Cardiac fibroblast (primary cell): ENCODE data around the gene SYPL1.

ENCODE experiments used
- DNase-seq, 2 donors: peaks; one replicate each; pipeline versions ENCODE4 v3.0.0 to v3.0.0-alpha.2; 2010; ENCODE audit warnings: low read depth in 2 of 2
- H3K4me3 ChIP-seq, 2 donors: replicated peaks in 1 of 2; 1 replicate in 1 of 2; 2 replicates in 1 of 2; pipeline ENCODE4 v1.5.1; 2011; ENCODE audit warnings: low read depth in 2 of 2, low read length in 2 of 2, mild to moderate bottlenecking in 2 of 2, moderate library complexity in 1 of 2
- TF ChIP-seq, protein P1 (sequence below): IDR thresholded peaks from one replicate; pipeline ENCODE4 v1.5.1; 2011; ENCODE audit warnings: low read depth, mild to moderate bottlenecking, low read length, inconsistent platforms

Gene SYPL1

DNA sequence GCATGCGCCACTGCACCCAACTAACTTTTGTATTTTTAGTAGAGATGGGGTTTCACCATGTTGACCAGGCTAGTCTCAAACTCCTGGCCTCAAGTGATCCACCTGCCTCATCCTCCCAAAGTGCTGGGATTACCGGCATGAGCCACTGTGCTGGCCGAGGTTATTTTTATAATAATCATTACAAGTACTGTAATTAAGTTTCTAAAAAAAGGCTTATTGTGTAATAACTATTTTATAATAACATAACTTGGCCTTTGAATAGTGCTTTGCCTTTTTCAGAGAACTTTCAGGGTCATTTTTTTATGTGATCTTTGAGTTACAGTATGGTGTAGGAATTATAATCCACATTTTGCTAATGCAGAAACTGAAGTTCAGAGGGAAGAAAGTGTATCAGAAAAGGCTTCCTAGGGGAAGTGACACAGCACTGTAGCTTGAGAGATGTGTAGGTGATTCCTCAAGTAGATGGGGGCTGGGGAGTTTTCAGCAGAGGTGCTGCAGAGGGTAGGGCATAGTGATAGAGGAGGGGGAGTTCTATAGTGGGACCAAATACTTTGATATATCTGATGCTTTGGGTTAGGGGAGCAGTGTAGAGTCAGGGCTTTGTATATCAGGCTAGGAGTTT, 9.2 kb upstream of the SYPL1 start:
- no peak for DNase-seq
- TF ChIP-seq, protein P1, sequence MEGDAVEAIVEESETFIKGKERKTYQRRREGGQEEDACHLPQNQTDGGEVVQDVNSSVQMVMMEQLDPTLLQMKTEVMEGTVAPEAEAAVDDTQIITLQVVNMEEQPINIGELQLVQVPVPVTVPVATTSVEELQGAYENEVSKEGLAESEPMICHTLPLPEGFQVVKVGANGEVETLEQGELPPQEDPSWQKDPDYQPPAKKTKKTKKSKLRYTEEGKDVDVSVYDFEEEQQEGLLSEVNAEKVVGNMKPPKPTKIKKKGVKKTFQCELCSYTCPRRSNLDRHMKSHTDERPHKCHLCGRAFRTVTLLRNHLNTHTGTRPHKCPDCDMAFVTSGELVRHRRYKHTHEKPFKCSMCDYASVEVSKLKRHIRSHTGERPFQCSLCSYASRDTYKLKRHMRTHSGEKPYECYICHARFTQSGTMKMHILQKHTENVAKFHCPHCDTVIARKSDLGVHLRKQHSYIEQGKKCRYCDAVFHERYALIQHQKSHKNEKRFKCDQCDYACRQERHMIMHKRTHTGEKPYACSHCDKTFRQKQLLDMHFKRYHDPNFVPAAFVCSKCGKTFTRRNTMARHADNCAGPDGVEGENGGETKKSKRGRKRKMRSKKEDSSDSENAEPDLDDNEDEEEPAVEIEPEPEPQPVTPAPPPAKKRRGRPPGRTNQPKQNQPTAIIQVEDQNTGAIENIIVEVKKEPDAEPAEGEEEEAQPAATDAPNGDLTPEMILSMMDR: no peak
- H3K4me3 ChIP-seq: no peak overlapping the region

DNA sequence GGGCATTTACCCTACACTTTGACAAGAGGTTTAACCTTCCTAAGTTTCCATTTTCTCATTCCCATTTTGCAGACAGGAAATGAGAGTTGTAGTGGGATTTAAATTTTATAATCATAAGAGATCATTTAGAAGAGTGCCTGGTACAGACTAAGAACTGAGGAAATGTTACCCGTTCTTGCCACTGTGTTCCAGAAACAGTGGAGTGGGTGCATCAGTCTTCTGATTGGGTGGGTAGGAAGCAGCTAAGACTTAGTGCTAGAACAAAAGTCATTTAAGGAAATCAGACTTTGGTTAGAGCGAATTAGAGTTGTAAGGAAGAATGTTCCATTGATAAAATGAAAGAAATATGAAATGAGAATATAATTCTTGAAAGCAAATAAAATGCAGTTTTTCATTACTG, 8.4 kb upstream of the SYPL1 start:
- no peak overlapping the region for H3K4me3 ChIP-seq

DNA sequence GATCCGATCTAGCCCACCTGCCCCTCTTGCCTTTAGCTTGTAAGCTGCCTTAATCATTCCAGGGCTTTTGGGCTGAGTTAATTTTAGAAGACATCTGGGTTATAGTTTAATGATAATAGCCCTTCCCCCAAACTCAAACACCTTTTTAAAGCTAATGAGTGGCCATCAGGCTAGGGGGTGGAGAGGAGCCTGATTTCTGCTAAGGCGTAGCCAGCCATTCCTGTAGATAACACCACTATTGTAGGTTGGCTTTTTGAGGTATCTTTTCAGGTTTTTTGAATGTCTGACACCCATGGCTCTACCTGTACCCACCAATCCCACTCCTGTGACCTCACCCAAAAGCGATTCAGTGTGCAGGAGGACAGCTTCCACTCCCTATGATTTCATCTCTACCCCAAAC, 7.6 kb upstream of the SYPL1 start:
- no peak for DNase-seq
- no peak overlapping the region for H3K4me3 ChIP-seq
- TF ChIP-seq, protein P1: no peak

More for the DNA sequence above, 8.4 kb upstream of the SYPL1 start:
- no peak for DNase-seq
- TF ChIP-seq, protein P1: no peak

DNA sequence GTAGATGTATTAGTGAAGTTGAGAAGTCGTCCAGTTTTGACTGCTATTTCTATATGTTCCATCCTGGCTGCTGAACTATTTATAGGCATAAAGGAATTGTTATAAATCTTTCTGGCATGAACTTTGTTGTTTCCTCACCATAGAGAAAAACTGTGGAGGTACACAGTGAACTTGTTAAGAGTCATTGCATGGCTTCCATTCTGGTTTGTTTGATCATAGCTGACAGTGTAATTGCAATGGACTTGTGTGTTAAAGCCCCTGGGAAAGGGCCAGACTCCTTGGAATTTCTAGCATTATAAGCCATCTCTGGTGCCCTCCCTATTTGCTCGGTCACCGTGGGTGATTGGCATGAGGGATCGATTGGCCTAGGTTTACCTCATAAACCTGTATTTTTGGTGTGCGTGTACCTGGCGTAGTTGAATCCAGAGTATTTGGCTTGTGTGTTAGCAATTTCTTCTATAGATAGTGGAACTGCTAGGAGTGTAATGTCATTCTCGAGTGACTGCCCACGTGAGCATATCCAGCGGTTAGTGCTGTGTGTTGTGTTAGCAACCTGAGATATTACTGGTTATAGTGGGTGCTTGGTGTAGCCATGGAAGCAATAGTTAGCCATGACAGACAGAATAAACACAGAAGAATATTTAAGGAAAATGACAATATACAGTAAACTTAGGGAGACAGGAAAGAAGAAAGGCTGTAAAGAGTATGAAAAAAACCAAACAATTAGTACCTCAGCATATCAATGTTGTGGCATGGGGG, 5.9 kb upstream of the SYPL1 start:
- TF ChIP-seq, protein P1: no peak

DNA sequence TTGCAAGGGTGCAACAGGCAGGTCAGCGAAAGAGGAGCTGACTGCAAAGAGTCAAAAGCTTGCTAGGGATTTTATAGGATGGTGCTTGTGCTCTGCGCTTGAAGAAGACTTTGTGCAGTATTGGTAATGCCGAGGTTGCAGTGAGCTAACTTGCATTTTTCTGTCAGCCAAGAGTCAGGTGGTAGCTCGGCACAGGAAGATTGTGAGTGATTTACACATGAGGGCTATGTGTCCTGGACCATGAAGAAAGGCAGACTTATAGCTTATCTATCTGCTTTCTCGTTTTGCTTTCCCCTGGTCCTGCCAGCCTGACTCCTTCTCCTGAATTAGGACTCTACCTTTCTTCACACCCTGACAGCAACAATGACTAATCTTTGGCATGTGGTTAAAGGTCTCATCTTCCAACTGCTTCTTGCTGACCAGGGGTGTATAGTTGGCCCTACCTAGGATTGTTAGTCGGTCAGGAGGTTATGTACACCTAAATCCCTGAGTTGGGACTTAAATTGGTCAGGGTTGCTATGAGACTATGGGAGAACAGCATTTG, 4.1 kb upstream of the SYPL1 start:
- no peak for DNase-seq
- H3K4me3 ChIP-seq: no peak overlapping the region
- TF ChIP-seq, protein P1: no peak

More for the DNA sequence above, 5.9 kb upstream of the SYPL1 start:
- DNase-seq: no peak
- H3K4me3 ChIP-seq: no peak overlapping the region

DNA sequence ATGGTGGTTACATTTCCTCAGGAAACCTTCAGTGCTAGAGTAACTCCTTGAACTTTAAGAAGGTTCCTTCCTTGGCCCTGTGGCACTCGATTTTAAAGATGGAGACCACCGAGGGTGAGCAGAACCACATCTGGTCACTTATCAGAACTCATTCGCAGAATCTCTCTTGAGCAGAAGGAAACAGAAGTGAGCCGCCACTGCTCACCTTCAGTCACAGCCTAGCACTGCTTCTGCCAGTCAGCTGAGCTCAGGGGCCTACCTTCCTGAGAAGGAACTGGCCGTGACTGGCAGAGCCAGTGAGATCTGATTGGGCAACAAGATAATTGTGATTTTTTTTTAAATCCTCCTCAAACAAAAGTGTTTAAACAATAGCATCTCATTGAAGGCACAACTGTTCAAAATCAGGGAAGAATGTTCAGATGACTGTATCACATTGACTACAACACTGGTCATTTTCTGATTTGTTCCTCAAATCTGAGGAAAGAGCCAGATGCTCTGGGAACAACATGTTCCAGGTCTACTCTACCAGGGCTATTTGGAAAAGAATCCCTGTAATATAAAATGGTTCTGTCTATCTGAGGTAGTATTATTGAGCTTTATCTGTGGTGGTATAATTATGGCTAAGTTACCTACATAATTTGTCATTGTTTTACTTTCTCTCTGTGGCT, 2.7 kb upstream of the SYPL1 start:
- TF ChIP-seq, protein P1: no peak
- no peak overlapping the region for H3K4me3 ChIP-seq
- no peak for DNase-seq
